Neural crest cell (in vitro differentiated cells): ENCODE measurements around the gene DENND1B. TPM values are rescaled to one million over a fixed set of nuclear protein-coding genes. Genes with fewer than 3 reads are reported as not detected.

Experiments
- DNase-seq: peaks from one replicate; pipeline ENCODE4 v3.0.0; 2021; ENCODE audit warnings: low read depth, mixed read lengths, low spot score
- H3K27ac Mint-ChIP-seq: one replicate; pipeline ENCODE4 v1.8.0; 2021; ENCODE audit warnings: mild to moderate bottlenecking, mixed read lengths; ENCODE audit not compliant: unreplicated experiment
- H3K27me3 Mint-ChIP-seq: 2 replicates; pipeline ENCODE4 v1.8.0; 2021; ENCODE audit warnings: low read depth, mild to moderate bottlenecking, mixed read lengths
- H3K36me3 Mint-ChIP-seq: 2 replicates; pipeline ENCODE4 v1.8.0; 2021; ENCODE audit warnings: low read depth, mild to moderate bottlenecking, mixed read lengths
- H3K4me1 Mint-ChIP-seq: 2 replicates; pipeline ENCODE4 v1.8.0; 2021; ENCODE audit warnings: mixed read lengths
- H3K4me3 Mint-ChIP-seq: one replicate; pipeline ENCODE4 v1.8.0; 2021; ENCODE audit warnings: mild to moderate bottlenecking, mixed read lengths
- H3K9me3 Mint-ChIP-seq: 2 replicates; pipeline ENCODE4 v1.8.0; 2021; ENCODE audit warnings: mixed read lengths
- total RNA-seq: library from RNA; stranded (reverse); gene quantifications from 2 replicates; pipeline ENCODE4 v1.2.1, GENCODE V29; 2021
- TF ChIP-seq, protein P1 (sequence below): fragments of 200-600 bp; sonication (generic); conservative IDR thresholded peaks from 2 replicates; pipeline ENCODE4 v1.5.0; 2021; ENCODE audit warnings: antibody characterized with exemption, mild to moderate bottlenecking

Gene DENND1B
- total RNA-seq, 1 donor from 2014 or later: 6.5 TPM

GRCh38 chr1:197686702-197687355, 88.5 kb downstream of the DENND1B start:
- H3K36me3 Mint-ChIP-seq: peaks cover 10% of the 10 kb centered on the region
- H3K9me3 Mint-ChIP-seq: peaks cover 6% of the 10 kb centered on the region
- H3K27ac Mint-ChIP-seq: no peak overlapping the region
- DNase-seq: no peak
- H3K4me3 Mint-ChIP-seq: no peak overlapping the region
- no peaks in the 10 kb centered on the region for H3K27me3 Mint-ChIP-seq
- TF ChIP-seq, protein P1, sequence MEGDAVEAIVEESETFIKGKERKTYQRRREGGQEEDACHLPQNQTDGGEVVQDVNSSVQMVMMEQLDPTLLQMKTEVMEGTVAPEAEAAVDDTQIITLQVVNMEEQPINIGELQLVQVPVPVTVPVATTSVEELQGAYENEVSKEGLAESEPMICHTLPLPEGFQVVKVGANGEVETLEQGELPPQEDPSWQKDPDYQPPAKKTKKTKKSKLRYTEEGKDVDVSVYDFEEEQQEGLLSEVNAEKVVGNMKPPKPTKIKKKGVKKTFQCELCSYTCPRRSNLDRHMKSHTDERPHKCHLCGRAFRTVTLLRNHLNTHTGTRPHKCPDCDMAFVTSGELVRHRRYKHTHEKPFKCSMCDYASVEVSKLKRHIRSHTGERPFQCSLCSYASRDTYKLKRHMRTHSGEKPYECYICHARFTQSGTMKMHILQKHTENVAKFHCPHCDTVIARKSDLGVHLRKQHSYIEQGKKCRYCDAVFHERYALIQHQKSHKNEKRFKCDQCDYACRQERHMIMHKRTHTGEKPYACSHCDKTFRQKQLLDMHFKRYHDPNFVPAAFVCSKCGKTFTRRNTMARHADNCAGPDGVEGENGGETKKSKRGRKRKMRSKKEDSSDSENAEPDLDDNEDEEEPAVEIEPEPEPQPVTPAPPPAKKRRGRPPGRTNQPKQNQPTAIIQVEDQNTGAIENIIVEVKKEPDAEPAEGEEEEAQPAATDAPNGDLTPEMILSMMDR: no peak
- no peaks in the 10 kb centered on the region for H3K4me1 Mint-ChIP-seq

DNA sequence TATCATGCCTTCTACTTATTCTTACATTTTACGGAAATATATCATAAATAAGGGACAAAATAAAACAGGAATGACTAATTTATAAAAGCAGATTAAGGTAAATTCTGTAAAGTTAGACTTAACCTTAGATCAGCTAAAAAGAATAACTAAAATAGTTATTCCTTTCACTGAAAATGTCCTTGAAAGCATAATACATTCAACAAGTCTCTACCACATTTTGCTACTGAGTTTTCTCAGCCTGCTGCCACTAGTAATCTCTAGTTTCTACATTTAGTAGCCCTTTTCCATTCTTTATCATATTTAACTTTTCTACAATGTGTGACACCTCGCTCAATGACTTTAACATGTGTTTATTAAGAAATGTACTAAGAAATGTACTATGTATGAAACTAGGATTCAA, 89.0 kb downstream of the DENND1B start:
- H3K4me1 Mint-ChIP-seq: no peaks in the 10 kb centered on the region
- TF ChIP-seq, protein P1: no peak
- no peak for DNase-seq
- H3K9me3 Mint-ChIP-seq: peaks cover 6% of the 10 kb centered on the region
- no peaks in the 10 kb centered on the region for H3K27me3 Mint-ChIP-seq
- no peak overlapping the region for H3K27ac Mint-ChIP-seq
- H3K4me3 Mint-ChIP-seq: no peak overlapping the region
- H3K36me3 Mint-ChIP-seq: peaks cover 10% of the 10 kb centered on the region

- no peak overlapping the region for H3K27ac Mint-ChIP-seq
- peaks cover 10% of the 10 kb centered on the region for H3K36me3 Mint-ChIP-seq
- H3K4me3 Mint-ChIP-seq: no peak overlapping the region
- no peaks in the 10 kb centered on the region for H3K4me1 Mint-ChIP-seq
- no peaks in the 10 kb centered on the region for H3K27me3 Mint-ChIP-seq
- no peak for DNase-seq
- TF ChIP-seq, protein P1: no peak
- peaks cover 6% of the 10 kb centered on the region for H3K9me3 Mint-ChIP-seq
Measured at GRCh38 chr1:197685785-197686184, 89.5 kb downstream of the DENND1B start.

- TF ChIP-seq, protein P1: no peak
- peaks cover 9% of the 10 kb centered on the region for H3K36me3 Mint-ChIP-seq
- no peak overlapping the region for H3K4me3 Mint-ChIP-seq
- H3K27me3 Mint-ChIP-seq: no peaks in the 10 kb centered on the region
- no peak overlapping the region for H3K27ac Mint-ChIP-seq
- no peaks in the 10 kb centered on the region for H3K4me1 Mint-ChIP-seq
- H3K9me3 Mint-ChIP-seq: peaks cover 6% of the 10 kb centered on the region
- DNase-seq: no peak
Measured at GRCh38 chr1:197683895-197684553, 91.3 kb downstream of the DENND1B start.

- no peak overlapping the region for H3K4me3 Mint-ChIP-seq
- peaks cover 2% of the 10 kb centered on the region for H3K36me3 Mint-ChIP-seq
- H3K27me3 Mint-ChIP-seq: no peaks in the 10 kb centered on the region
- H3K27ac Mint-ChIP-seq: no peak overlapping the region
- no peaks in the 10 kb centered on the region for H3K9me3 Mint-ChIP-seq
- DNase-seq: no peak
- H3K4me1 Mint-ChIP-seq: no peaks in the 10 kb centered on the region
- TF ChIP-seq, protein P1: no peak
Measured at GRCh38 chr1:197683280-197683679, 92.0 kb downstream of the DENND1B start.
